SK-N-SH treated with all-trans-retinoic acid at 6 μM for 48 hours (cell line): ENCODE measurements around the gene ARHGAP24.

Experiments
- ATAC-seq: fragments of 200-7000 bp; cut with Tn5 transposase; 3 replicates; pipeline ENCODE4 v1.9.1; 2020; ENCODE audit warnings: mild to moderate bottlenecking, moderate library complexity
- ARNTL ChIP-seq: fragments of 450-650 bp; formaldehyde crosslinking; IDR thresholded peaks from 2 replicates; pipeline ENCODE4 v1.5.0; 2020; ENCODE audit warnings: low read depth, mild to moderate bottlenecking, moderate library complexity, borderline replicate concordance
- BACH2 ChIP-seq: fragments of 250-450 bp; sonication (Bioruptor Pico); IDR thresholded peaks from 2 replicates; pipeline ENCODE4 v1.9.0; 2021; ENCODE audit warnings: mild to moderate bottlenecking, borderline replicate concordance
- CSDC2 ChIP-seq: fragments of 250-450 bp; sonication (Bioruptor Pico); IDR thresholded peaks from 2 replicates; pipeline ENCODE4 v1.5.0; 2020; ENCODE audit warnings: mild to moderate bottlenecking, moderate library complexity
- CSRNP3 ChIP-seq: fragments of 250-450 bp; sonication (Bioruptor Pico); IDR thresholded peaks from 2 replicates; pipeline ENCODE4 v1.5.1; 2021; ENCODE audit warnings: mild to moderate bottlenecking, moderate library complexity
- ESRRG ChIP-seq: fragments of 250-450 bp; sonication (Bioruptor Pico); IDR thresholded peaks from 2 replicates; pipeline ENCODE4 v1.6.1; 2021; ENCODE audit warnings: mild to moderate bottlenecking
- ISL1 ChIP-seq: fragments of 250-450 bp; sonication (Bioruptor Pico); IDR thresholded peaks from 2 replicates; pipeline ENCODE4 v2.1.2; 2022; ENCODE audit warnings: mild to moderate bottlenecking, moderate library complexity
- OSR1 ChIP-seq: fragments of 250-450 bp; sonication (Bioruptor Pico); IDR thresholded peaks from 2 replicates; pipeline ENCODE4 v1.8.0; 2022; ENCODE audit warnings: moderate library complexity, mild to moderate bottlenecking, inconsistent platforms
- POU6F1 ChIP-seq: fragments of 250-450 bp; sonication (Bioruptor Pico); IDR thresholded peaks from 2 replicates; pipeline ENCODE4 v1.8.0; 2021; ENCODE audit warnings: low read depth, mild to moderate bottlenecking, moderate library complexity, borderline replicate concordance
- RARB ChIP-seq: fragments of 250-450 bp; sonication (Bioruptor Pico); IDR thresholded peaks from 2 replicates; pipeline ENCODE4 v1.8.0; 2021; ENCODE audit warnings: mild to moderate bottlenecking, moderate library complexity
- SNAI2 ChIP-seq: fragments of 250-450 bp; sonication (Bioruptor Pico); IDR thresholded peaks from 2 replicates; pipeline ENCODE4 v1.5.0; 2020; ENCODE audit warnings: mild to moderate bottlenecking, moderate library complexity
- TOX ChIP-seq: fragments of 250-450 bp; sonication (Bioruptor Pico); IDR thresholded peaks from 2 replicates; pipeline ENCODE4 v1.8.0; 2021; ENCODE audit warnings: mild to moderate bottlenecking, moderate library complexity, borderline replicate concordance
- TSHZ2 ChIP-seq: fragments of 250-450 bp; sonication (Bioruptor Pico); IDR thresholded peaks from 2 replicates; pipeline ENCODE4 v1.5.0; 2020; ENCODE audit warnings: mild to moderate bottlenecking, moderate library complexity
- ZC3H10 ChIP-seq: fragments of 250-450 bp; sonication (Bioruptor Pico); IDR thresholded peaks from 2 replicates; pipeline ENCODE4 v1.5.1; 2021; ENCODE audit warnings: mild to moderate bottlenecking, moderate library complexity
- ZFP3 ChIP-seq: fragments of 250-450 bp; sonication (Bioruptor Pico); IDR thresholded peaks from 2 replicates; pipeline ENCODE4 v1.5.0; 2020; ENCODE audit warnings: mild to moderate bottlenecking, moderate library complexity
- ZNF70 ChIP-seq: fragments of 450-650 bp; formaldehyde crosslinking; IDR thresholded peaks from 2 replicates; pipeline ENCODE4 v1.5.0; 2020; ENCODE audit warnings: mild to moderate bottlenecking, moderate library complexity
- TF ChIP-seq, protein P1 (sequence below): fragments of 250-450 bp; sonication (Bioruptor Pico); IDR thresholded peaks from 2 replicates; pipeline ENCODE4 v1.5.1; 2020; ENCODE audit warnings: low read depth, mild to moderate bottlenecking, moderate library complexity
- TF ChIP-seq, protein P2 (sequence below): fragments of 250-450 bp; sonication (Bioruptor Pico); IDR thresholded peaks from 2 replicates; pipeline ENCODE4 v1.8.0; 2020; ENCODE audit warnings: mild to moderate bottlenecking, moderate library complexity, borderline replicate concordance

Gene ARHGAP24

GRCh38 chr4:85474818-85475630 lies at the start of gene ARHGAP24:
Gene ARHGAP24, plus strand, starts transcription at chr4:85475150.
- no peak for TF ChIP-seq ZC3H10
- ATAC-seq, result peak; percentile 56

- ATAC-seq, result no peak
- no peak for TF ChIP-seq ARNTL
- TF ChIP-seq CSDC2 (CRISPR knock-in tag), result no peak
- TF ChIP-seq RARB (CRISPR knock-in tag), result no peak
Observed at GRCh38 chr4:85426366-85426765, 48.6 kb upstream of the ARHGAP24 start.

DNA sequence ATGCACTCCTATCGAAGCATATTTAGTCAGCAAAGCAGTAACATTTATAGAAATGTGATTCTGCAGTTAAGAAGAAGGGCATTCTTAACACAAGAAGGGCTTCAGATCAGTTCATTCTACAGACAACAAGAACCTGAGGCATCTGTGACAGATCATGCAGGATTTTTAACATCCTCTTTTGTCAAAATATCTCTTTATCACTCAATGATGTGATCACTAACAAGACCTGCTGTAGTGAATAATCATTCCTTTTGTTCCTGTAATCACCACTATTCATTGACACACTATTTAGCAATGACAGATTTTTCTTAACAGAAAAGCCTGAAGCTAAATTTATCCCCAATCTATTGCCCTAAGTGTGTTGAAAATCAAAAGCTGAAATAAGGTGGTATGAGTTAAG lies 47.8 kb upstream of the ARHGAP24 start:
- no peak for ATAC-seq
- TF ChIP-seq ZNF70 (CRISPR knock-in tag) (no peak), TSHZ2 (no peak)

DNA sequence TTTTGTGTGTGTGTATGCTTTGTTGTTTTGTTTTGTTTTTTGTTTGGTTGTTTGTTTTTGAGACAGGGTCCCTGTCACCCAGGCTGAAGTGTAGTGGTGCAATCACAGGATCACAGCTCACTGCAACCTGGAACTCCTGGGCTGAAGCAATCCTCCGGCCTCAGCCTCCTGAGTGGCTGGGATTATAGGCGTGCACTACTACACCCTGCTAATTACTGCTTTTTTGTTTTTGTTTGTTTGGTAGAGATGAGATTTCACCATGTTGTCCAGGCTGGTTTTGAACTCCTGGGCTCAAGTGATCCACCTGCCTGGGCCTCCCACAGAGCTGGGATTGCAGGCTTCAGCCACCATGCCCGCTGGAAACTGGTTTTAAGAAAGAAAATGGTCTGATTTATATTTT lies 44.7 kb upstream of the ARHGAP24 start:
- no peak for ATAC-seq

More for the DNA sequence above, 44.7 kb upstream of the ARHGAP24 start:
- TF ChIP-seq BACH2 (CRISPR knock-in tag), result no peak
- no peak for TF ChIP-seq TOX (CRISPR knock-in tag)
- TF ChIP-seq ISL1 (CRISPR knock-in tag), result no peak
- no peak for TF ChIP-seq CSDC2 (CRISPR knock-in tag)
- TF ChIP-seq SNAI2, result no peak
- TF ChIP-seq, protein P1, sequence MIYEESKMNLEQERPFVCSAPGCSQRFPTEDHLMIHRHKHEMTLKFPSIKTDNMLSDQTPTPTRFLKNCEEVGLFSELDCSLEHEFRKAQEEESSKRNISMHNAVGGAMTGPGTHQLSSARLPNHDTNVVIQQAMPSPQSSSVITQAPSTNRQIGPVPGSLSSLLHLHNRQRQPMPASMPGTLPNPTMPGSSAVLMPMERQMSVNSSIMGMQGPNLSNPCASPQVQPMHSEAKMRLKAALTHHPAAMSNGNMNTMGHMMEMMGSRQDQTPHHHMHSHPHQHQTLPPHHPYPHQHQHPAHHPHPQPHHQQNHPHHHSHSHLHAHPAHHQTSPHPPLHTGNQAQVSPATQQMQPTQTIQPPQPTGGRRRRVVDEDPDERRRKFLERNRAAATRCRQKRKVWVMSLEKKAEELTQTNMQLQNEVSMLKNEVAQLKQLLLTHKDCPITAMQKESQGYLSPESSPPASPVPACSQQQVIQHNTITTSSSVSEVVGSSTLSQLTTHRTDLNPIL (CRISPR knock-in tag), result no peak
- TF ChIP-seq ZNF70 (CRISPR knock-in tag), result no peak
- no peak for TF ChIP-seq CSRNP3 (CRISPR knock-in tag)
- TF ChIP-seq, protein P2, sequence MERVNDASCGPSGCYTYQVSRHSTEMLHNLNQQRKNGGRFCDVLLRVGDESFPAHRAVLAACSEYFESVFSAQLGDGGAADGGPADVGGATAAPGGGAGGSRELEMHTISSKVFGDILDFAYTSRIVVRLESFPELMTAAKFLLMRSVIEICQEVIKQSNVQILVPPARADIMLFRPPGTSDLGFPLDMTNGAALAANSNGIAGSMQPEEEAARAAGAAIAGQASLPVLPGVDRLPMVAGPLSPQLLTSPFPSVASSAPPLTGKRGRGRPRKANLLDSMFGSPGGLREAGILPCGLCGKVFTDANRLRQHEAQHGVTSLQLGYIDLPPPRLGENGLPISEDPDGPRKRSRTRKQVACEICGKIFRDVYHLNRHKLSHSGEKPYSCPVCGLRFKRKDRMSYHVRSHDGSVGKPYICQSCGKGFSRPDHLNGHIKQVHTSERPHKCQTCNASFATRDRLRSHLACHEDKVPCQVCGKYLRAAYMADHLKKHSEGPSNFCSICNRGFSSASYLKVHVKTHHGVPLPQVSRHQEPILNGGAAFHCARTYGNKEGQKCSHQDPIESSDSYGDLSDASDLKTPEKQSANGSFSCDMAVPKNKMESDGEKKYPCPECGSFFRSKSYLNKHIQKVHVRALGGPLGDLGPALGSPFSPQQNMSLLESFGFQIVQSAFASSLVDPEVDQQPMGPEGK (CRISPR knock-in tag), result no peak
- no peak for TF ChIP-seq RARB (CRISPR knock-in tag)
- no peak for TF ChIP-seq ESRRG (CRISPR knock-in tag)
- TF ChIP-seq ZFP3 (CRISPR knock-in tag), result no peak
- no peak for TF ChIP-seq OSR1 (CRISPR knock-in tag)
- TF ChIP-seq POU6F1 (CRISPR knock-in tag), result no peak
